HG03354 (cell line): ENCODE measurements around the gene PIK3CD.

Experiments used
- ATAC-seq: cut with Tn5 transposase; IDR thresholded peaks from one replicate; pipeline ENCODE4 v1.9.1; 2021; ENCODE audit warnings: mild to moderate bottlenecking; ENCODE audit not compliant: unreplicated experiment, poor library complexity, severe bottlenecking

Gene PIK3CD

DNA sequence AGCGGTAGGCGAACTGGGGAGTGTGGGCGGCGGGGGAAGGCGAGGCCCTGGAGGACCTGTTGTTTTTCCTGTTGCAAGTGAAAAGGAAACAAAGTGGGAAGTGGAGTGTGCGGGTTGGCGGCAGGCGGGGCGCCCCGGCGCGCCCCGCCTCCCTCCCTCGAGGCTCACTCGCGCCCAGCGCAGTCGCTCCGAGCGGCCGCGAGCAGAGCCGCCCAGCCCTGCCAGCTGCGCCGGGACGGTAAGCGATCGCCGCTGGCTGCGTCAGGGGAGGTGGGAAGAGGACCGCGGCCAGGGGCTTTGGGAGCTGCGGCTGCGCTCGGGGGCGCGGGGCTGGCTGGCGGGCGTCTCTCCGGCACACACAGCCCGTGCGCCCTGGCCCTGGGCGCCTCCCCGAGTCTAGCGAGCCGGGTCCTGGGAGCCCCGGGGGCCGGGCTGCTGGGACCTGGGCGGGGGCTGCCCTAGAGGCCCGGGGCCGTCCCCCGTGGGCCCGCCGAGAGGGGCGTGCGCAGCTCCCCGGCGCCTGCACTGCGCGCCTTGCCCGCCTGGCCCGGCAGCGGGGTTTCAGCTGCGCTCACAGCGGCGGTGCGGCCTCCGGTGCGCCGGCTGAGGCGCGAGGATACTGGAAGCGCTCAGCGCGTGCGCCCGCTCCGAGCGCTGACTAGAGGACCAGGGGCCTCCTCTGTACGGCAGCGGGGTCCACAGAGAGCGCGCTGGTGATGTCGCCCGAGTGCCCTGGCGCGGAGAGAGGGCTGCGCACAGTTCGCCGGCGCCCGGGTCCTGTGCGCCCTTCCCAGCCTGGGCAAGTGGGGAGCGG lies at the start of gene PIK3CD:
TSS of gene PIK3CD (plus strand) at position 167 of the 814 bp plus-strand sequence. CDS start 58,725 bp downstream, outside the sequence.
- no peak for ATAC-seq

DNA sequence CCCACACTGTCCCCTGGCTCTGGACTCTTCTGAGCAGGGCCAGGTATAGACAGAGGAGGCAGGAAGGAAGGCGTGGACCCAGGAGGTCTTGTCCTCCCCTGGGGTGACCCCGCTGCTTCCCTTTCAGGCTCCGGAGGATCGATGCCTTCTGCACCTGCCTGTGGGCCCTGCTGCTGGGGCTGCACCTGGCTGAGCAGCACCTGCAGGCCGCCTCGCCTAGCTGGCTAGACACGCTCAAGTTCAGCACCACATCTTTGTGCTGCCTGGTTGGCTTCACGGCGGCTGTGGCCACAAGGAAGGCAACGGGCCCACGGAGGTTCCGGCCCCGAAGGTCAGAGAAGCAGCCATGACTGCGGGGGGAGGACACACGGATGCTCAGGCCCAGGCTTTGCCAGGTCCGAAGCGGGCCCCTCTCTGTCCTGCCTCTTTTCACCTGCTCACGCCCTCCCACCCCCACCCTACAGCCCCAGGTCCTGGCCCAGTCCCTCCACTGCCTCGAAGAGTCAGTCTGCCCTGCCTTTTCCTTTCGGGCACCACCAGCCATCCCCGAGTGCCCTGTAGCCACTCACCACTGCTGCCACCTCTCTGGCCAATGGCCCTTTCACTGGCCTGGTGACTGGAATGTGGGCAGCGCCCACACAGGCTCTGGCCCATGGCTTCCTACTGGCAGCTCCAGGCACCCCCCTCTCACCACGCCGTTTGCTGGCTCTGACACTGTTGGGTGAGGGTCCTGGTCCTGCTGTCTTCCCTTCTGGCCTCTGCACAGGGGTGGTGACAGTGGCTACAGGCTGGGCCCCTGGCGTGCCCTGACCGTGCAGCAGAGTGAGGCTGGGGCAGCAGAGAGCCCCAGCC lies 49.4 kb upstream of the PIK3CD start:
- no peak for ATAC-seq

DNA sequence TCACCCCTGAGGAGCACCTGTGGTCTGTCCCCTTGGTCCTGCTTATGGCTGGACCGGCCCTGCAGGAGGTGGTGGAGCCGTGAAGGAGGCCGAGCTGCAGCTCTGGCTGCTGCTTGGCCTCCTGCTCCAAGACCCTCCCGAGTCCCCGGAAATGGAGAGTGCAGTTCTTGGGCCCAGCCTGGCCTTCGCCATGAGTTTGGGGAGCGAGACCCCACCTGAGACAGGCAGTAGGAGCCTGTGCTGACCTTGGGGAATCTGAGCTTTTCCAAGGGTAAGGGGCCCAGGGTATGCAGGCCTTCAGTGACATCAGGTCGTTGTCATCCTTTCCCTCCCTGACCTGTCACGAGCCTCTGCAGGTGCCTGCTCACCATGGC lies 48.8 kb upstream of the PIK3CD start:
- no peak for ATAC-seq

DNA sequence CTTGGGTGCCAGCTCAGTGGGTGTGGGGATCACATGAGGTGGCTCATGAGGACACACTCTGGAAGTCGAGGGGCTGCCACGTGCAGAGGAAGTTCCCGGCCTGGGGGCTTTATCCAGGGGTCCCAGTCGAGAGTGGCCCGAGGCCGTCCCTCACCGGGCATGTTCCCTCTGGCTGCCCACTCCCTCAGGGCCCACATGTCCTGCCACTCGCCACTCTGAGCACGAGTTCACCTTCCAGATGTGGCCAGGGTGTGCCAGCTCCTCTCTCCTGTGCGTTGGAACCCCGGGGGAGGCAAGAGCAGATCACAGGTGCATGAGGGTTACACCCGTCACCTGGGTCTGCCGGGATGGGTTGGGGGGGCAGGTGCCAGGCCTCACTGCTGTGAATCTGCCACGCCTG lies 48.2 kb upstream of the PIK3CD start:
- no peak for ATAC-seq

DNA sequence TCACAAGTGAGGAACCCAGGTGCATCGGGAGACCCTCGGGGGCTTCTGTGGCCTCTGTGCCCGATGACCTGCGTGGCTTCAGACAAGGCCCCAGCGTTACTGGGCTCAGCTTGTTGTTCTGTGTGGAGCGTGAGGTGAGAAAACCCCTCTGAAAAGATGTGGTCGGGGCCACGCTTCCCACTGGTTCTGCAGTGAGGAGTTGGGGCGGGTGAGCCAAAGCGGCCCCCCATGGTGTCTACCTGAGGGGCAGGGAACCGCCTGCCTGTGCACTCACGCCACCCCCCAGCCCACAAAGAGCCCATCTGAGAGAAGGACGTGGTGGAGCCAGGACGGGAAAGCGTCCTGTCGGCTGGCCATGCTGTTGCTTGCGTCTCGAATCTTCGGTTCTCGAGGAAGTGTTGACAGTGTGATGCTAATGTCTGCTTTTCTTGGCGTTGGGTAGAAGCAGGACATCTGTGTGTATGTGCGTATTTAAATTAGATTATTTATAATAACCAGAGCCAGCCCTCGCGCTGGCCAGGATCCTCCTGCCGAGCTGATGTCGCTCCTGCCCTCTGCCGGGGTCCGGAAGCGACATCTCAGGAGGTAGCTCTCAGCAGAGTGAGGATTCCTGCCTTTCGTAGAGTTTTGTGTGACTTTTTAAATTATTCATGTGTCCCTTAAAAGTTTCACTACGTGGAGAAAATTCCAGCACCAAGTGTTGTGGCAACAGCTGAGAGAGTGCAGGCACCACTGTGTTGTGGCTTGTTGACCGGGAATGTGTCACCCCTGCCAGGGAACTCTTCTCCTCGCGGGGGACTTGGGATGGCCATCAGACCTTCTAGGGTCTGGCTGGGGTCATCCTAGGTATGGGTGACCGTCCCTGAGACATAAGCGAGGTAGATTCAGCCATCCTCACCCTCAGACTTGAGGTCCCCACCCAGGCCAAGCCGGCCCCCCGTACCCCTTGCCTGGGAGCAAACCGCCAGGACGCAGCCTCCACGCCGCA lies 47.5 kb upstream of the PIK3CD start:
- ATAC-seq: no peak

DNA sequence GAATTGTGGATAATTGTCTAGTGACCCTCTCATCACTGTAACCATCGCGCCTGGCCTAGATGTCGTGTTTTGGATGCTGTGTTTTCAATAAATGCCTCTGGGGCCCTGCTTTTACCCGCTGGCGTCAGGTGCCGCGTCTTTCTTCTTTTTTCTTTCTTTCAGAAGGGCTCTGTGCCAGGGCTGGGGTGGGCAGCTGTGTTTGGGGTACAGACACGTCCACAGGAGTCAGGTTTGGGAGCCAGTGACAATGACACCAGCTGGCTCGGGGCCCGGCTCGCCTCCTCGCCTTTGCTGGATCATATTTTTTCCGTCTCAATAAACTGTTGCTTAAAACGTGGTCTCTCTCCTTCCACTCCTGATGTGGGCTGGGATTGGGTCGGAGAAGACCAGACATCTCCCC lies 46.7 kb upstream of the PIK3CD start:
- no peak for ATAC-seq

DNA sequence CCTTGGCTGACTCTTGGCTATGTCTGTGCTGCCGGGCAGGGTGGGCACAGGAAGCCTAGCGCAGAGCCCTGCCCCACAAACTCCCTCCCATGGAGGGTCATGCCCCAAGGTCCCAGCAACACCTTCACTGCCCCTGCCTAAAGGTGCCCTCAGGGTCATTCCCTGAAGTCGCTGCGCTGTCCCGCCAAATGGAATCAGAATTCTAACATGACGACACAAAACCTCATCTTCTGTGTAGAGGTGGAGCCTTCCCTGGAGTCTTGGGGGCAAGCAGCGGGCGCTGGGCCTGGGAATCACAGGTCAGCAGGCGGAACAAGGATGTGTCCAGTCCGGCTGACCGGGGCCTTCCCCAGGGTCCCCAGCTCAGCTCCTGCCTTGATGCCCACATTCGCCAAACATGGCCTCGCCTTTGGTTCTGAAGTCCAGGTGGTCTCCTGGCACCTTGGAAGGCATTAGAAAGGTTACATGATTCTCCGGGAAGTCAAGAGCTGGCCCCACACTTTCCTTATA lies 45.5 kb upstream of the PIK3CD start:
- no peak for ATAC-seq

DNA sequence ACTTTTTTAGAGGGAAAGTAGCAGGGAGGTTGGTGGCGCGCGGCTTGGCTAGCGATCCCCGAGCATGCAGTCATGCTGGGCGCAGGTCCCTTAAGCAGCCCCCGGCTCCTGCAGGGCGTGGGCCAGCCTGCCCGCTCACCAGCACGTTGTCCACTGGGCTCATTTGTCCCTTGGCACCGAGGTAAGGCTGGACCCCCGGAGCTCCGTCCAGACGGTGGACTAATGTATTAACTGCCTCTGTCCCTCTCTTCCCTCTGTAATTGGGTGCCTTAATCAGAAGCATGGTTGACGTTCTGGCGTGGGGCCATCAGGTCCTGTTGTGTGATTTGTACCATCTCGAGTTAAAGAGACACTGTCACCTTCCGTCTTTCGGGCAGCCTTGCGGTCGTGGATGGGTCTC lies 45.1 kb upstream of the PIK3CD start:
- ATAC-seq: no peak

DNA sequence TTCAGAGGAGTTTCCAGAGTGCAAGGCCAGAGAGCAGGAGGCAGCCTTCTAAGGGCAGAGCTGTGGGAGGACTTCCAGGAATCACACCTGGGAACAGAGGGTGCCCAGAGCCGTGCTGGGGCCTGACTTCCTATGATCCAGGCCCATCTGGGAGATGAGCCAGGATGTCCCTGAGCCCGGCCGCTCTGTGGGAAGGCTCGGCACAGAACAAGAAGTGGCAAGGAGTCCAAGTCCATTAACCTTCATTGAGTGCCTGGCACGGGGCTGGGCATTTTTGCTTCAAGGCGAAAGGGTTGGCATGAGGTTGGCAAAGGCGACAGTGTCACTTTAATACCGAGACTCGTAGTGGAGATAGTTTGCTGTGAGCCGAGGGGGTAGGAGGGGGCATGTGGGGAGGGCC lies 44.6 kb upstream of the PIK3CD start:
- no peak for ATAC-seq

DNA sequence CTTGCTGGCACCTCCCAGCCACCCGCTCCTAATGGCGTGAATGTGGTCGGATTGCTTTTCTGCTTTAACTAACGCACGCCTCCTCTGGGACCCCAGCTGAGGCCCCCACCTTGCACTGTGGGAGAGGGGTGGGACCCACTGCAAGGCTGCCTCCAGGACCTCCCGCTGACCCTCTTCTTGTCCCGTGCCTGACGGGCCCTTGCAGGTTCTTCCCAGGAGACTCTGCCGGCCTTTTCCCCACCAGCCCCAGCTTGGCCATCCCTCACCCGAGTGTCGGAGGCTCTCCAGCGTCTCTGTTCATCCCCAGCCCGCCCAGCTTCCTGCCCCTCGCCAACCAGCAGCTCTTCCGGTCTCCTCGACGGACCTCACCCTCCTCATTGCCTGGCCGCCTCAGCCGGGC lies 44.2 kb upstream of the PIK3CD start:
- ATAC-seq: no peak

DNA sequence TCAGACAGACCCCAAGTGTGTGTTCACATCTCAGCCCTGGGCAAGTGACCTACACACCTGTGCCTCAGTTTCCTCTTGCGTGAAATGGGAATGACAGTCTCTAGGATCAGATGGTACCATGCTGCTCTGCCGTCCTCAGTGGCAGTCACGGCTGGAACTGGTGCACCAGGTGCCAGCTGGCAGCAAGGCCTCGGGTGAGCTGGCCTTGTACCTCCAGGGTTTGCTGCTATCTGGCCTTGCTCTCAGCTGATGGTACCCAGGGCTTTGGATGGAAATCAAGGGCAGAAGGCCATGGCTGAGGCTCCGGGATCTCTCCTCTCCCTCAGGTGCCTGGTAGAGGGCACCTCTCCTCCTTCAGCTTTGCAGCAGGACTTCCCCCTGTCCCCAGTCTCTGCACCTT lies 41.5 kb upstream of the PIK3CD start:
- ATAC-seq: no peak

DNA sequence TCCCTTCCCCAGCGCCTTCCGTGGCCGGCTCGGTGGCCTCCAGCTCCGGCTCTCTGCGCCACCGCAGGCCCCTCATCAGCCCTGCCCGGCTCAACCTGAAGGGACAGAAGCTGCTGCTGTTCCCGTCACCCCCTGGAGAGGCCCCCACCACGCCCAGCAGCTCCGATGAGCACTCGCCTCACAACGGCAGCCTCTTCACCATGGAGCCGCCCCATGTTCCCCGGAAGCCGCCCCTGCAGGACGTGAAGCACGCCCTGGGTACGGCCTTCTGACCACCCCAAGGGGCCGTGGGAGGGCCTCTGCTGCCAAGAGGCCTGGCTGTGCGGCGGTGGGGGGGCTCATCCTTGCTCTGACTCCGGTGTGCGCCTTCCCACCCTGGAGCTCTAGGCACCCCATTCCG lies 41.0 kb upstream of the PIK3CD start:
- ATAC-seq: no peak

DNA sequence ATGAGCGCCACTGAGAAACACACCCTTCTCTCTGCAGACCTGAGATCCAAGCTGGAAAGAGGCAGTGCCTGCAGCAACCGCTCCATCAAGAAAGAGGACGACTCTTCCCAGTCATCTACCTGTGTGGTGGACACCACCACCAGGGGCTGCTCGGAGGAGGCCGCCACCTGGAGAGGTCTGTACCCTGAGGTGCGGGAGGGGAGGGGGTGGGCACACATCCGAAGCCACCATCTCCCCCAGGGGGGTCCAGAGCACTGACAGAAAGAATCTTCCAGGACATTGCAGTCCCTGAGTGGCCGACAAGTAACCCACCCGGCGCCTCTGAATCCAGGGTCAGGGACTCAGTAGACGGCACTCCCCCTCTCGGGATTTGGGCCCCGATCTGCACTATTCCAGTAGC lies 39.8 kb upstream of the PIK3CD start:
- ATAC-seq: no peak

DNA sequence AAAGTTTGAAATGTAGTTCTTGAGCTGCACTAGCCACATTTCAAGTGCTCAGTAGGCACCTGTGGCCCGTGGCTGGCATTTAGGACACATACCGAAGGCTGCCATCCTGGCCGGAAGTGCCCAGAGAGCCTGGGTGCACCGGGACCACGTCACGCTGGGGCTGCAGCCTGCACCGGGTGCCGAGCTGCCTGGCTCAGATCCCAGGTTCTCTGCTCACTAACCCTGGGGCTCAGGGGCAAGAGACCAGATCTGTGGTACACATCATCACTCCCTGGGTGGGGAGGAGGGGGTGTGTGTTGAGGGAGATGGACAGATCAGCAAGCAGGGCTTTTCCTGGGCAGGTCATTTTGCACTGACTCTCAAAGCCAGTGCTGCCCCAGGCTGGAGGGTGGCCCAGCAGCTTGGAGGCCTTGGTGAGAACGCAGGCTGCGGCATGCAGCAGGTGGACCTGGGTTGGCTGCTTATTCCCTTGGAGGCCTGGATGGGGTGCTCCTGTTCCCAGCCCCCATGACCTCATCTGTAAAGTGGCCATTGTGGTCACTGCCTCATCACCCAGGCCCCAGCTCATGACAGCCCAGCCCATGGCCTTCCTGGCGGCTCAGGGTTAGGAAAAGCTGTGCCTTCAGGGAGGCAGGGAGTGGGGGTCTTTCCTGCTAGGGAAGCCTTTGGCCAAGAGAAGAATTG lies 39.2 kb upstream of the PIK3CD start:
- no peak for ATAC-seq

DNA sequence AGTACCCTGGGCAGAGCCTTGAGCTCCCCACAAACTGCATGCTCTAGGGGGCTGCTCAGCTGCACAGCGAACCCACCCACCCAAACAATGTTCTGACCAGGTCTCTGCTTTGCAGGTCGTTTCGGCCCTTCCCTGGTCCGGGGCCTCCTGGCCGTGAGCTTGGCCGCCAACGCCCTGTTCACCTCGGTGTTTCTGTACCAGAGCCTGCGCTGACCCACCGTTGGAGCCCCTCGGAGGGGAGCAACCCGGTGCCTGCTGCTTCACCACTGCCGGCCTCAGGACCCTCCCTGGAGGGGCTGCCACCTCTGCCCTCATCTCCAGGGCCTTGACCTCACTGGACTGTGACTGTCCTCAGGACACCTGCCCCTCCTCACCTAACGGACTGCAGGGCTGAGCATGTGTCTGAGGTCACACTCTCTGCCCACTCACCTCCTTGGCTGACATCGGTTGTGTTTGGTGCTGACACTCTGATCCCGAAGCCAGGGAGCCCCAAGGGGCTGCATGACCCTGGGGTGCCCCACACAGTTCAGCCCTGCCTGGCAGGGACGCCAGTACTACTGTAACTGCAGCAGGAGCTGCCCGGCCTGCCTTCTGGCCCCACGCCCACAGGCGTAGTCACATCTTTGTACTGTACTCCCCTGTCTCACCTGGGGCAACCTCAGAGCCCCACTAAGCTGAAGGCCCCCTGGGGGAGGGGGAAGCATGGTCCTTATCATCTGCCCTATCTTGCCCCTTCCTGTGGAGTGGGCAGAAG lies 38.5 kb upstream of the PIK3CD start:
- no peak for ATAC-seq

DNA sequence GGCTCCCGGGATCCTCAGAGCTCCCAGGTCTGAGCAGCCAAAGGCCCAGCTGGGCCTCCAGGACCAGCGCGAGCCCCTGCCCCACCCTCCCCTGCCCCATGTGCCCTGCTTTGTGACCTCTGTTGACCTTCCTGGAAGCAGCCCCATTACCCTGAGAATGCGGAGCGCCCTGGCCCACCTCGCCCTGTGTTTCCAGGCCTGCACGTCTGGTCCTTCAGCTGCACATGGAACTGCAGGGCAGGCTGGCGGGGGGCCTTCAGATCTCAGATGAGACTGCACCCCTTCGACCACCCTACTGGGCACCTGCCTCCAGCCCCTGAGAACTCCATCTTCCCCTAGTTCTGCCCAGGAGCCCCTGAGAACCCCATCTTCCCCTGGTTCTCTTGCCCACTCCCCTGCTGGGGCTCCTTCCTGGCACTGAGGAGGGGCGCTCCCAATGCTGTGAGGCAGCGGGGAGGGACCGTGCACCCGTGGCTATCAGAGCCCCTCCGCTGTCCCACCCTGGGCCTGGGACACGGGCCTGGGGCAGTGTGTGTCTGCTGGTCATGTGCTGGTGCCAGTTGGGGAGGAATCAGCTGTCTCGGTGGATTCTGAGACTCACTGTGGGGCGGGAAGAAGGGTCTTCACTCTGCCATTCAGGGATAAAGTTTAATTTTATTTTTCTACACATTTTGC lies 37.8 kb upstream of the PIK3CD start:
- ATAC-seq: no peak

DNA sequence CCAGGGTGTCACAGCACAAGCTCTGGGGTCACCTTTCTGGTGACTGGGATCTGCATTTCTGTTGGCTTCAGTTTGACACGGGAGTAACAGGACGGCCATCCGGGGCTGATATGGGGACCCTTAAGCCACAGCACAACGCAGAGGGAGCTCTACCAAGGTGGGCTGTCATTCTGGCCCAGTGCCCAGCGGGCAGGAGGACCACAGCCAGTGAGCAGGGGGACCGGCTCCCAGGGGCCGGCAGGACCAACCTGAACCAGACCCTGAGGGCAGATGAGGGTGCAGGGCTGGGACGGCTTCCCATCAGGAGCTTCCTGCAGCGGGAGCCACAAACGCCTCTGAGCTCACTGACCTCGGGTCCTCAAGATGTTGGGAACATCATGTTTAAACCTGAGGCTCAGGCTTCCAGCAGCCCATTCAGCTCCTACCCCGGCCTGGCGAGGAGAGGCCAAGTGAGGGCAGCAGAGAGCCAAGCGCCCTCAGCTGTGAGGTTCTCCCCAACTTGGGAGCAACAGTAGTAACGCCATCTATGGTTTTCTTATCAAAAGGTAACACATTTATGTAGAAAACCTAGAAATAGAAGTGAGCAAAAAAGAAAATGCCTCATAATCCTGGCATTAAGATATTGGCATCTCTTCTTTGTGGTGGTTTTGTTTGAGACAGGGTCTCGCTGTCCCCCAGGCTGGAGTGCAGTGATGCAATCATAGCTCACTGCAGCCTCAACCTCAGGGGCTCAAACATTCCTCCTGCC lies 36.0 kb upstream of the PIK3CD start:
- no peak for ATAC-seq
